ENCODE data around the gene NEK11. TPM values are rescaled to one million over a fixed set of nuclear protein-coding genes. Genes with fewer than 3 reads are reported as not detected.
A peak's percentile ranks its signal among the peaks of the same experiment; 100 is the strongest.

Gene NEK11
- total and polyA plus RNA-seq, 9 of the 15 experiments (the other 6 are each of a cell fraction or from before 2014, with no cell fraction given): 0.28 to 1.5 (median 0.87) TPM

DNA sequence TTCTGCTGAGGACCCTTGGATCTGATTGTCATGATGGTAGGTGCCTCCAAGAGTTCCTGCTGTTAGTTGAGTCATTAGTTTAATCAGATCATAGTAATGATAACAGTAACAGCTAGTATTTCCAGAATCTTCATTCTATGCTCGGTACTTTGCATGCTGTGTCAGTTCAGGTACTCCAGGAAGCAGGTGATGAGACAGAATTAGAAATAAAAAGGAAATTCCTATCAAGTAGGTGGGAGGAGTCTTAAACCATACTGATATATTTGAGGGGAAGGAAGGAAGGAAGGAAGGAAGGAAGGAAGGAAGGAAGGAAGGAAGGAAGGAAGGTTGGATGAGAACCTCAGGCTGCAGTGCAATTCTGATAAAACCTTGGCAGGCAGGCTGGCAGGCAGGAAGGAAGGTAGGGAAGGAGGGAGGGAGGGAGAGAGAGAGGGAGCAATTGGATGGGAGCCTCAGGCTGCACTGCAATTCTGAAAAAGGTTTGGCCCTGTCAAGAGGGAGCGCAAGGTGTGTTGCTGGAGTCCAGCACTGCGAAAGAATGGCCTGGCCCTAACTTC lies 206.1 kb downstream of the NEK11 start:
- 0 out of 4 replicates have a peak overlapping the region, but pooled peaks of 1 of the 2 experiments have one; percentile 45 for H3K9ac ChIP-seq (ENCODE audit: insufficient read depth in 1 of 2, low read depth in 2 of 2, low read length in 2 of 2)
- no peak for TF ChIP-seq SPI1 (IDR thresholded peaks at IDR 0.05; ENCODE audit: borderline replicate concordance, low read depth, low read length)
- TF ChIP-seq, protein P1, sequence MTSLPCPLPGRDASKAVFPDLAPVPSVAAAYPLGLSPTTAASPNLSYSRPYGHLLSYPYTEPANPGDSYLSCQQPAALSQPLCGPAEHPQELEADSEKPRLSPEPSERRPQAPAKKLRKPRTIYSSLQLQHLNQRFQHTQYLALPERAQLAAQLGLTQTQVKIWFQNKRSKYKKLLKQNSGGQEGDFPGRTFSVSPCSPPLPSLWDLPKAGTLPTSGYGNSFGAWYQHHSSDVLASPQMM (CRISPR knock-in tag; IDR thresholded peaks at IDR 0.05): no peak
- TF ChIP-seq, protein P2, sequence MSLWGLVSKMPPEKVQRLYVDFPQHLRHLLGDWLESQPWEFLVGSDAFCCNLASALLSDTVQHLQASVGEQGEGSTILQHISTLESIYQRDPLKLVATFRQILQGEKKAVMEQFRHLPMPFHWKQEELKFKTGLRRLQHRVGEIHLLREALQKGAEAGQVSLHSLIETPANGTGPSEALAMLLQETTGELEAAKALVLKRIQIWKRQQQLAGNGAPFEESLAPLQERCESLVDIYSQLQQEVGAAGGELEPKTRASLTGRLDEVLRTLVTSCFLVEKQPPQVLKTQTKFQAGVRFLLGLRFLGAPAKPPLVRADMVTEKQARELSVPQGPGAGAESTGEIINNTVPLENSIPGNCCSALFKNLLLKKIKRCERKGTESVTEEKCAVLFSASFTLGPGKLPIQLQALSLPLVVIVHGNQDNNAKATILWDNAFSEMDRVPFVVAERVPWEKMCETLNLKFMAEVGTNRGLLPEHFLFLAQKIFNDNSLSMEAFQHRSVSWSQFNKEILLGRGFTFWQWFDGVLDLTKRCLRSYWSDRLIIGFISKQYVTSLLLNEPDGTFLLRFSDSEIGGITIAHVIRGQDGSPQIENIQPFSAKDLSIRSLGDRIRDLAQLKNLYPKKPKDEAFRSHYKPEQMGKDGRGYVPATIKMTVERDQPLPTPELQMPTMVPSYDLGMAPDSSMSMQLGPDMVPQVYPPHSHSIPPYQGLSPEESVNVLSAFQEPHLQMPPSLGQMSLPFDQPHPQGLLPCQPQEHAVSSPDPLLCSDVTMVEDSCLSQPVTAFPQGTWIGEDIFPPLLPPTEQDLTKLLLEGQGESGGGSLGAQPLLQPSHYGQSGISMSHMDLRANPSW (CRISPR knock-in tag; IDR thresholded peaks at IDR 0.05): no peak
- no peaks in the 10 kb centered on the region for H3K79me2 ChIP-seq (ENCODE audit: control insufficient read depth, insufficient read depth, low read length)
- H3K4me2 ChIP-seq (ENCODE audit: insufficient read depth, low read length): no peak overlapping the region
- H3K36me3 ChIP-seq (ENCODE audit: control insufficient read depth, insufficient read depth, low read length): no peaks in the 10 kb centered on the region
- intact Hi-C loops (cut with micrococcal nuclease): no loop called here
- no peak for ATAC-seq
- H3K4me1 ChIP-seq (replicated peaks in 1 of 2; ENCODE audit: control insufficient read depth in 2 of 2, insufficient read depth in 2 of 2, low read length in 2 of 2): no peaks in the 10 kb centered on the region
- WGBS (ENCODE audit: insufficient coverage, low coverage, missing lambda C conversion rate): 0% methylated on average over 3 of the region's 3 CpGs
- H3K27me3 ChIP-seq (ENCODE audit: control insufficient read depth in 2 of 2, insufficient read depth in 2 of 2, low read length in 2 of 2): no peaks in the 10 kb centered on the region; a peak in 1 of 5 replicates
- in situ Hi-C loops (cut with MboI): no loop called here
- H3K9me1 ChIP-seq (ENCODE audit: control insufficient read depth, insufficient read depth, low read length): no peaks in the 10 kb centered on the region
- DNase-seq (ENCODE audit: extremely low read depth in 1 of 4, low spot score in 3 of 4): no peak
- no peak overlapping the region for H2AFZ ChIP-seq (ENCODE audit: low read depth, low read length)
- H3K4me3 ChIP-seq: no peak overlapping the region
- H3K9me3 ChIP-seq (replicated peaks; ENCODE audit: control insufficient read depth, insufficient read depth, low read depth, low read length): no peaks in the 10 kb centered on the region
- no TSS peak for BruUV-seq (replicated peaks)
- POLR2A ChIA-PET: no interaction called here
- no peaks in the 10 kb centered on the region for H4K20me1 ChIP-seq (replicated peaks; ENCODE audit: control insufficient read depth, insufficient read depth, low read length)
- no peak for FAIRE-seq
- no peak overlapping the region for H3K27ac ChIP-seq (ENCODE audit: extremely low read depth, low read depth, low read length)
- CTCF ChIA-PET (ENCODE audit: low intra/inter-chr PET ratio): no interaction called here
